T-helper 1 cell (primary cell): Measurements from ENCODE around the gene RAB11FIP3.
"Not testable (repeated sequence)": the region's sequence is repeated elsewhere in the genome, so short reads cannot be mapped to it uniquely, and the experiment has no call there.

ENCODE experiments used
- DNase-seq, 5 donors: peaks; one replicate each; pipeline ENCODE4 v3.0.0-alpha.2; 2012 to 2020

Gene RAB11FIP3

GRCh38 chr16:467249-467871, 41.9 kb downstream of the RAB11FIP3 start:
- DNase-seq = not testable (repeated sequence)

- no peak for DNase-seq
Measured at GRCh38 chr16:468068-468821, 42.8 kb downstream of the RAB11FIP3 start.

- DNase-seq = not testable (repeated sequence)
Measured at GRCh38 chr16:469459-469858, 44.0 kb downstream of the RAB11FIP3 start.

- no peak for DNase-seq
Measured at GRCh38 chr16:470418-470817, 45.0 kb downstream of the RAB11FIP3 start.

GRCh38 chr16:471353-472198, 46.1 kb downstream of the RAB11FIP3 start:
- no peak for DNase-seq

GRCh38 chr16:472199-472504, 46.7 kb downstream of the RAB11FIP3 start:
- DNase-seq = no peak

GRCh38 chr16:473046-474043, 47.9 kb downstream of the RAB11FIP3 start:
- no peak for DNase-seq

GRCh38 chr16:474420-475122, 49.1 kb downstream of the RAB11FIP3 start:
- no peak for DNase-seq

GRCh38 chr16:476039-476438, 50.6 kb downstream of the RAB11FIP3 start:
- DNase-seq = no peak

- no peak for DNase-seq
Measured at GRCh38 chr16:477301-478157, 52.1 kb downstream of the RAB11FIP3 start.

GRCh38 chr16:478287-478686, 52.8 kb downstream of the RAB11FIP3 start:
- not testable (repeated sequence) for DNase-seq

- DNase-seq = no peak
Measured at GRCh38 chr16:482468-483185, 57.2 kb downstream of the RAB11FIP3 start.

- DNase-seq = no peak
Measured at GRCh38 chr16:483341-484075, 58.1 kb downstream of the RAB11FIP3 start.

- no peak for DNase-seq
Measured at GRCh38 chr16:489606-490005, 64.2 kb downstream of the RAB11FIP3 start.

GRCh38 chr16:490768-491167, 65.3 kb downstream of the RAB11FIP3 start:
- no peak for DNase-seq

- no peak for DNase-seq
Measured at GRCh38 chr16:491220-491919, 65.9 kb downstream of the RAB11FIP3 start.

GRCh38 chr16:492211-492875, 66.9 kb downstream of the RAB11FIP3 start:
- DNase-seq = no peak

- DNase-seq = not testable (repeated sequence)
Measured at GRCh38 chr16:494676-495075, 69.2 kb downstream of the RAB11FIP3 start.
